ENCODE measurements around the gene NKD1.

DNA sequence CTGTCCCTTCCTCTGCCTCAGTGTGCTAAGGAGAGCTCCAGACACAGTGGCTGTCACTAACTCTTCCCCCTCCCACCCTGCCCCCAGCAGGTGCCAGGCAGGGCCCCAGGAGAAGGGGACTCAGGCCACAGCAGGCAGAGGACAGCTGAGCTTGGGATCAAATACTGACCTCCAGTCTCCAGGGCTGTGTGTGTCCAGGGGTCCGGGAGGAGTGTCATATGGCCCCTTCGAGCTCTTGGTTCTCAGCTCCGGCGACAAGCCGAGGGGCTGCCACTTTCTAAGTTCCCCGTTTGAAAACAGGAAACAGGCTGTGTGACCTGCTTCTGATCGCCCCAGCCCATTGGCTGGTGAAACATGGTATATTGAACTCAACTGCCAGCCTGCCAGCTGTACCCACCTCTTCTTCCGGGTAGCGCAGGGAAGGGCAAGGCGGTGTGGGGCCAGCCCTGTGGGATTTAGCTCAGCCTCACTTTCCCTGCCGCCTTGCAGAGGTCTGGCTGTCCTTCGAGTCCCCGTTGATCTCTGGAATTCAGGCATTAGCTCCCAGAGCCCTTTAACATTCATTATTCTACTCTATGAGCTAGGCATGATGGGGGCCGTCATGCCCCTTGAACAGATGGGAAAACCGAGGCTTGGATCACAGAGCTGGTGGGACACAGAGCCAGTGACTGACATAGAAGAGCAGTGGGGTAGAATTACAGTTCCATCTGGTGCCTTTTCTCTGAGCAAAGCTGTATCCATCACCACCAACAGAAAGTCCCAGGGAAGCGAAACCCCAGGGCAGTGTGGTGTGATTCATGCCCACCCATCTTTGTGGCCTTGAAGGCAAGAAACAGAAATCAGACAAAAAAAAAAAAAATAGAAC lies 133.1 kb downstream of the NKD1 start, which contains the start of gene SNX20:
- TF ChIP-seq POLR2AphosphoS5 (IDR thresholded peaks at IDR 0.05; ENCODE audit: low read depth, low read length) (no peak), SP1 (IDR thresholded peaks at IDR 0.05; ENCODE audit: low read depth) (no peak), ZFX (IDR thresholded peaks at IDR 0.05) (no peak), YY1 (IDR thresholded peaks at IDR 0.05; ENCODE audit: extremely low read depth, insufficient replicate concordance, low read depth, low read length) (no peak), ZNF274 (IDR thresholded peaks at IDR 0.05; ENCODE audit: low read depth, low read length) (no peak), JUND (IDR thresholded peaks at IDR 0.05) (no peak), SIN3A (IDR thresholded peaks at IDR 0.05; ENCODE audit: low read depth) (no peak), POLR2A (IDR thresholded peaks at IDR 0.05; ENCODE audit: borderline replicate concordance, extremely low read depth, insufficient read depth, insufficient read length) (no peak)
- TF ChIP-seq, protein P1, sequence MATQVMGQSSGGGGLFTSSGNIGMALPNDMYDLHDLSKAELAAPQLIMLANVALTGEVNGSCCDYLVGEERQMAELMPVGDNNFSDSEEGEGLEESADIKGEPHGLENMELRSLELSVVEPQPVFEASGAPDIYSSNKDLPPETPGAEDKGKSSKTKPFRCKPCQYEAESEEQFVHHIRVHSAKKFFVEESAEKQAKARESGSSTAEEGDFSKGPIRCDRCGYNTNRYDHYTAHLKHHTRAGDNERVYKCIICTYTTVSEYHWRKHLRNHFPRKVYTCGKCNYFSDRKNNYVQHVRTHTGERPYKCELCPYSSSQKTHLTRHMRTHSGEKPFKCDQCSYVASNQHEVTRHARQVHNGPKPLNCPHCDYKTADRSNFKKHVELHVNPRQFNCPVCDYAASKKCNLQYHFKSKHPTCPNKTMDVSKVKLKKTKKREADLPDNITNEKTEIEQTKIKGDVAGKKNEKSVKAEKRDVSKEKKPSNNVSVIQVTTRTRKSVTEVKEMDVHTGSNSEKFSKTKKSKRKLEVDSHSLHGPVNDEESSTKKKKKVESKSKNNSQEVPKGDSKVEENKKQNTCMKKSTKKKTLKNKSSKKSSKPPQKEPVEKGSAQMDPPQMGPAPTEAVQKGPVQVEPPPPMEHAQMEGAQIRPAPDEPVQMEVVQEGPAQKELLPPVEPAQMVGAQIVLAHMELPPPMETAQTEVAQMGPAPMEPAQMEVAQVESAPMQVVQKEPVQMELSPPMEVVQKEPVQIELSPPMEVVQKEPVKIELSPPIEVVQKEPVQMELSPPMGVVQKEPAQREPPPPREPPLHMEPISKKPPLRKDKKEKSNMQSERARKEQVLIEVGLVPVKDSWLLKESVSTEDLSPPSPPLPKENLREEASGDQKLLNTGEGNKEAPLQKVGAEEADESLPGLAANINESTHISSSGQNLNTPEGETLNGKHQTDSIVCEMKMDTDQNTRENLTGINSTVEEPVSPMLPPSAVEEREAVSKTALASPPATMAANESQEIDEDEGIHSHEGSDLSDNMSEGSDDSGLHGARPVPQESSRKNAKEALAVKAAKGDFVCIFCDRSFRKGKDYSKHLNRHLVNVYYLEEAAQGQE (IDR thresholded peaks at IDR 0.05; ENCODE audit: low read depth), result no peak
- TF ChIP-seq, protein P2, sequence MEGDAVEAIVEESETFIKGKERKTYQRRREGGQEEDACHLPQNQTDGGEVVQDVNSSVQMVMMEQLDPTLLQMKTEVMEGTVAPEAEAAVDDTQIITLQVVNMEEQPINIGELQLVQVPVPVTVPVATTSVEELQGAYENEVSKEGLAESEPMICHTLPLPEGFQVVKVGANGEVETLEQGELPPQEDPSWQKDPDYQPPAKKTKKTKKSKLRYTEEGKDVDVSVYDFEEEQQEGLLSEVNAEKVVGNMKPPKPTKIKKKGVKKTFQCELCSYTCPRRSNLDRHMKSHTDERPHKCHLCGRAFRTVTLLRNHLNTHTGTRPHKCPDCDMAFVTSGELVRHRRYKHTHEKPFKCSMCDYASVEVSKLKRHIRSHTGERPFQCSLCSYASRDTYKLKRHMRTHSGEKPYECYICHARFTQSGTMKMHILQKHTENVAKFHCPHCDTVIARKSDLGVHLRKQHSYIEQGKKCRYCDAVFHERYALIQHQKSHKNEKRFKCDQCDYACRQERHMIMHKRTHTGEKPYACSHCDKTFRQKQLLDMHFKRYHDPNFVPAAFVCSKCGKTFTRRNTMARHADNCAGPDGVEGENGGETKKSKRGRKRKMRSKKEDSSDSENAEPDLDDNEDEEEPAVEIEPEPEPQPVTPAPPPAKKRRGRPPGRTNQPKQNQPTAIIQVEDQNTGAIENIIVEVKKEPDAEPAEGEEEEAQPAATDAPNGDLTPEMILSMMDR (IDR thresholded peaks at IDR 0.05 in 2 of 3, conservative IDR thresholded peaks at IDR 0.05 in 1 of 3; ENCODE audit: borderline replicate concordance in 1 of 3, insufficient read depth in 1 of 3, low read depth in 2 of 3, low read length in 2 of 3), result no peak
- TF ChIP-seq, protein P3, sequence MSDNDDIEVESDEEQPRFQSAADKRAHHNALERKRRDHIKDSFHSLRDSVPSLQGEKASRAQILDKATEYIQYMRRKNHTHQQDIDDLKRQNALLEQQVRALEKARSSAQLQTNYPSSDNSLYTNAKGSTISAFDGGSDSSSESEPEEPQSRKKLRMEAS (IDR thresholded peaks at IDR 0.05), result no peak
